Natural killer cell (primary cell): ENCODE measurements around the gene VNN1. TPM values are rescaled to one million over a fixed set of nuclear protein-coding genes. Genes with fewer than 3 reads are reported as not detected.
"Not testable (repeated sequence)": the region's sequence is repeated elsewhere in the genome, so short reads cannot be mapped to it uniquely, and the experiment has no call there.

ENCODE experiments used
- ATAC-seq, 3 donors: fragments of 150-1000 bp in 2 of 3; fragments of 200-7000 bp in 1 of 3; cut with Tn5 transposase; 1 replicate in 1 of 3; 2 replicates in 2 of 3; pipeline ENCODE4 v1.10.0; 2021; ENCODE audit warnings: mild to moderate bottlenecking in 2 of 3, moderate library complexity in 2 of 3
- DNase-seq, 2 donors: peaks; one replicate each; pipeline versions ENCODE4 v3.0.0 to v3.0.0-alpha.2; 2013 to 2021; ENCODE audit warnings: mixed read lengths in 1 of 2
- H3K27ac ChIP-seq: one replicate; pipeline ENCODE4 v1.5.1; 2013; ENCODE audit warnings: mild to moderate bottlenecking, low read length
- H3K27me3 ChIP-seq: one replicate; pipeline ENCODE4 v1.6.1; 2013; ENCODE audit warnings: low read length; ENCODE audit not compliant: control insufficient read depth, insufficient read depth
- H3K36me3 ChIP-seq: one replicate; pipeline ENCODE4 v1.6.1; 2013; ENCODE audit warnings: low read length; ENCODE audit not compliant: control insufficient read depth, insufficient read depth
- H3K4me1 ChIP-seq: one replicate; pipeline ENCODE4 v1.6.1; 2013; ENCODE audit warnings: low read length; ENCODE audit not compliant: control insufficient read depth, insufficient read depth
- H3K4me3 ChIP-seq: one replicate; pipeline ENCODE4 v1.5.1; 2013; ENCODE audit warnings: low read length
- H3K9me3 ChIP-seq: one replicate; pipeline ENCODE4 v1.6.1; 2013; ENCODE audit warnings: low read length; ENCODE audit not compliant: control insufficient read depth, insufficient read depth
- H3K27ac Mint-ChIP-seq, 2 donors: one replicate each; pipeline ENCODE4 v1.8.0; 2022; ENCODE audit warnings: mild to moderate bottlenecking in 2 of 2, mixed read lengths in 2 of 2, moderate library complexity in 1 of 2
- H3K27me3 Mint-ChIP-seq, 2 donors: one replicate each; pipeline ENCODE4 v1.8.0; 2022; ENCODE audit warnings: low read depth in 2 of 2, mixed read lengths in 2 of 2
- H3K36me3 Mint-ChIP-seq: one replicate; pipeline ENCODE4 v1.8.0; 2022; ENCODE audit warnings: mixed read lengths
- H3K4me1 Mint-ChIP-seq, 2 donors: one replicate each; pipeline ENCODE4 v1.8.0; 2022; ENCODE audit warnings: mixed read lengths in 2 of 2
- H3K4me3 Mint-ChIP-seq: one replicate; pipeline ENCODE4 v1.8.0; 2022; ENCODE audit warnings: mild to moderate bottlenecking, moderate library complexity, mixed read lengths
- H3K9me3 Mint-ChIP-seq, 2 donors: one replicate each; pipeline ENCODE4 v1.8.0; 2022; ENCODE audit warnings: mixed read lengths in 2 of 2
- CTCF ChIP-seq: fragments of 200-600 bp; IDR thresholded peaks from one replicate; pipeline ENCODE4 v1.8.0; 2022; ENCODE audit warnings: antibody characterized with exemption
- WGBS: methylation state at CpG from one replicate; pipeline ENCODE4 v1.1.7; 2013; ENCODE audit warnings: missing lambda C conversion rate; ENCODE audit not compliant: insufficient coverage; 5-methylcytosine and 5-hydroxymethylcytosine counted together
- intact Hi-C: fragments of 100-400 bp; cut with micrococcal nuclease; formaldehyde crosslinking; loops from one replicate; pipeline ENCODE4 v1.14.2; 2022
- total RNA-seq, 4 donors: library from RNA; stranded (reverse); fragments of 120-200 nt in 1 of 4; gene quantifications; one replicate each; pipeline versions ENCODE4 v1.2.3 to v1.2.4, GENCODE V29; 2013 to 2022

The VNN1 gene
- total RNA-seq, 3 donors from 2014 or later (not counting 1 experiment from before 2014, with no cell fraction given): 1.1 to 1.6 TPM; not detected in 1

- no peak for TF ChIP-seq CTCF
- no peaks in the 10 kb centered on the region for H3K9me3 ChIP-seq
- H3K36me3 ChIP-seq: no peaks in the 10 kb centered on the region
- DNase-seq: no peak
- Mint-ChIP-seq H3K36me3 (peaks cover 18% of the 10 kb centered on the region), H3K9me3 (peaks cover 6 to 19% of the 10 kb centered on the region in 2 donors), H3K4me3 (no peak overlapping the region), H3K4me1 (no peaks in the 10 kb centered on the region), H3K27me3 (peaks cover 14 to 44% of the 10 kb centered on the region in 2 donors), H3K27ac (no peak overlapping the region)
- no peak overlapping the region for H3K27ac ChIP-seq
- no peak overlapping the region for H3K4me3 ChIP-seq
- H3K27me3 ChIP-seq: peaks cover 2% of the 10 kb centered on the region
- no peaks in the 10 kb centered on the region for H3K4me1 ChIP-seq
- ATAC-seq: no peak
- intact Hi-C loops: no loop called here
Measured at GRCh38 chr6:132708002-132708401, 5.9 kb downstream of the VNN1 start.

- H3K4me1 ChIP-seq, H3K4me3 Mint-ChIP-seq, H3K4me3 ChIP-seq, ATAC-seq, H3K36me3 ChIP-seq, H3K27ac Mint-ChIP-seq, DNase-seq, H3K9me3 ChIP-seq, H3K27ac ChIP-seq, intact Hi-C loops, H3K27me3 ChIP-seq, H3K4me1 Mint-ChIP-seq: not testable (repeated sequence)
- Mint-ChIP-seq H3K9me3 (peaks cover 6 to 19% of the 10 kb centered on the region in 2 donors), H3K27me3 (peaks cover 11 to 43% of the 10 kb centered on the region in 2 donors), H3K36me3 (peaks cover 18% of the 10 kb centered on the region)
- 70% methylated on average over 3 of the region's 4 CpGs for WGBS
Measured at GRCh38 chr6:132706756-132707155, 7.1 kb downstream of the VNN1 start.

- no peaks in the 10 kb centered on the region for H3K4me1 ChIP-seq
- peaks cover 2% of the 10 kb centered on the region for H3K27me3 ChIP-seq
- no peak for TF ChIP-seq CTCF
- ATAC-seq (no peak), DNase-seq (no peak)
- H3K9me3 ChIP-seq: no peaks in the 10 kb centered on the region
- H3K27me3 Mint-ChIP-seq: peaks cover 11 to 30% of the 10 kb centered on the region in 2 donors
- no peak overlapping the region for H3K4me3 ChIP-seq
- H3K27ac ChIP-seq: no peak overlapping the region
- H3K36me3 ChIP-seq: no peaks in the 10 kb centered on the region
- H3K4me3 Mint-ChIP-seq: no peak overlapping the region
- H3K36me3 Mint-ChIP-seq: peaks cover 18% of the 10 kb centered on the region
- intact Hi-C loops: no loop called here
- H3K9me3 Mint-ChIP-seq: peaks cover 6 to 19% of the 10 kb centered on the region in 2 donors
- H3K4me1 Mint-ChIP-seq: no peaks in the 10 kb centered on the region
- H3K27ac Mint-ChIP-seq: no peak overlapping the region
Measured at GRCh38 chr6:132703936-132704335, 9.9 kb downstream of the VNN1 start.

GRCh38 chr6:132698608-132699007 is 15.2 kb downstream of the VNN1 start:
- no peaks in the 10 kb centered on the region for H3K27me3 ChIP-seq
- H3K36me3 ChIP-seq: no peaks in the 10 kb centered on the region
- no peak for DNase-seq
- 0% methylated on average over 1 of the region's 1 CpG for WGBS
- no peak for ATAC-seq
- no peaks in the 10 kb centered on the region for H3K4me1 ChIP-seq
- no peaks in the 10 kb centered on the region for H3K9me3 ChIP-seq
- H3K36me3 Mint-ChIP-seq: peaks cover 14% of the 10 kb centered on the region
- peaks cover 13 to 15% of the 10 kb centered on the region in 2 donors for H3K27me3 Mint-ChIP-seq
- no peak for TF ChIP-seq CTCF
- no peak overlapping the region for H3K27ac ChIP-seq
- intact Hi-C loops: no loop called here
- H3K27ac Mint-ChIP-seq: no peak overlapping the region
- H3K4me3 ChIP-seq: no peak overlapping the region
- no peaks in the 10 kb centered on the region for H3K4me1 Mint-ChIP-seq
- peaks cover 8 to 15% of the 10 kb centered on the region in 2 donors for H3K9me3 Mint-ChIP-seq
- H3K4me3 Mint-ChIP-seq: no peak overlapping the region
